ENCODE data around the gene WASHC2C.
"Not testable (repeated sequence)": the region's sequence is repeated elsewhere in the genome, so short reads cannot be mapped to it uniquely, and the experiment has no call there.

Gene WASHC2C

DNA sequence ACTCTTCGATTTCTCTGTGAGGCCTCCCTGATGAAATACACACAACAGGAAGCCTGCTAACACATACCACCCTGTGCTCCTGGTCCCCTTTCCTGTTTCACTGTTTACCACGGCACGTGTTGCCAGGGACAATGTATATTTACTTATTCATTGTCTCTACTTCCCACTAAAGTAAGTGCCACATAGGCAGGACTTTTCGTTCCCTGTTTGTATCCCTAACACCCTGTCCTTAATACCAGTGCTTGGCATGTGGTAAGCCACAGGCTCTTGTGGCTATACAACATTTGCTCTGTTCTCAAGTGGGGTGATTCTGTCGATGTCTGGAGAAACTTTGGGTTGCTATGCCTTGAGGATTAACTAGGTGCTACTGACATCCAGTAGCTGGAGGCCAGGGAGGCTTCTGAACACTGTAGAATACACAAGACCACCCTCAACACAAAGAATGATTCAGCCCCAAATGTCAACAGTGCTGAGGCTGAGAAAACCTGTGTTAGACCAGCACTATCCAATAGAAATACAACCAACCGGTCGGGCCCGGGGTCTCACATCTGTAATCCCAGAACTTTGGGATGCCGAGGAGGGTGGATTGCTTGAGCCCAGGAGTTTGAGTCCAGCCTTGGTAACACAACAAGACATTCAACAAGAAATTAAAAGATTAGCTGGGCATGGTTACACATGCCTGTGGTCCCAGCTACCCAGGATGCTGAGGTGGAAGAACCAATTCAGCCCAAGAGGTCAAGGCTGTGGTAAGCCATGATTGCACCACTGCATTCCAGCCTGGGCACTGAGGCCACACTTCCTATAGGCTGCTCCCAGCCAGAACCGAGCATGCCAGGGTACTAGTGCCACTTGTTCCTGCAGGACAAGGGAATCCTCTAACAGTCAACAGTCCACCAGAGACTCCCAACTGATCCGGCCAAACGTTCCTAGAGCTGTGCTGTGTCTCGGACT, 76.3 kb downstream of the WASHC2C start:
- H3K18ac ChIP-seq (ENCODE audit: low read depth in 1 of 2, low read length in 2 of 2); H3K9me3 ChIP-seq (ENCODE audit: control insufficient read depth, low read length); H3K23ac ChIP-seq (ENCODE audit: low read length in 2 of 2); H2AFZ ChIP-seq (ENCODE audit: low read depth, low read length); H4K91ac ChIP-seq (ENCODE audit: low read length); H3K4me3 ChIP-seq (ENCODE audit: insufficient read depth in 1 of 2, low read depth in 1 of 2, low read length in 2 of 2); H2BK120ac ChIP-seq (ENCODE audit: low read depth, low read length); H3K36me3 ChIP-seq (ENCODE audit: control insufficient read depth in 1 of 2, insufficient read depth in 2 of 2, low read depth in 1 of 2, low read length in 2 of 2); H3K27me3 ChIP-seq (ENCODE audit: control insufficient read depth in 1 of 2, insufficient read depth in 1 of 2, low read length in 2 of 2); H3K4me1 ChIP-seq (ENCODE audit: control insufficient read depth, insufficient read depth, low read depth, low read length); H3K27ac ChIP-seq (ENCODE audit: low read length, poor library complexity, severe bottlenecking); H3K79me1 ChIP-seq (replicated peaks; ENCODE audit: low read length, poor library complexity, severe bottlenecking); H2BK5ac ChIP-seq (ENCODE audit: low read depth, low read length, poor library complexity, severe bottlenecking); H4K8ac ChIP-seq (ENCODE audit: low read length); H2BK12ac ChIP-seq (ENCODE audit: low read length in 2 of 2); H3K9ac ChIP-seq (ENCODE audit: low read length); H2BK15ac ChIP-seq (ENCODE audit: low read depth, poor library complexity, severe bottlenecking); H3K4ac ChIP-seq (ENCODE audit: low read depth in 1 of 2, low read length in 2 of 2); H3K4me2 ChIP-seq (ENCODE audit: low read length, poor library complexity, severe bottlenecking); H3K14ac ChIP-seq (ENCODE audit: low read length in 2 of 2); H2AK5ac ChIP-seq (ENCODE audit: low read length, severe bottlenecking): not testable (repeated sequence)
- DNase-seq, result peak; percentile 39
- 85% methylated on average over 10 of the region's 13 CpGs for WGBS

DNA sequence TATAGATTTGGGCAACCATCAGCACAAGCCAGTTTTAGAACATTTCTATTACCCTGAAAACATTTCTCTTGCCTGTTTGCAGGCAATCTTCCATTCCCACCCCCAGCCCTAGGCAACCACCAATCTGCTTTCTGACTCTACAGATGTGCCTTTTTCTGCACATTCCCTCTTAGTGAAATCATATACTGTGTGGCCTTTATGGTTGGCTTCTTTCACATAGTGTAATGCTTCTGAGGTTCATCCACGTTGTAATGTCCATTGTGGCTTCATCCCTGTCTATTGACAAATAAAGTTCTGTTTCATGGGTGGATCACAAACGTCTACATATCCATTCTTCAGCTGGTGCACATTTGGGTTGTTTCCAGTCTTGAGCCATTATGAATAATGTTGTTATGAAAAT, 77.9 kb downstream of the WASHC2C start:
- H2BK12ac ChIP-seq (ENCODE audit: low read length in 2 of 2); H3K4me2 ChIP-seq (ENCODE audit: low read length, poor library complexity, severe bottlenecking); H4K91ac ChIP-seq (ENCODE audit: low read length); H3K9ac ChIP-seq (ENCODE audit: low read length); H3K36me3 ChIP-seq (ENCODE audit: control insufficient read depth in 1 of 2, insufficient read depth in 2 of 2, low read depth in 1 of 2, low read length in 2 of 2); H2AFZ ChIP-seq (ENCODE audit: low read depth, low read length); H2BK15ac ChIP-seq (ENCODE audit: low read depth, poor library complexity, severe bottlenecking); H2AK5ac ChIP-seq (ENCODE audit: low read length, severe bottlenecking); H3K4me1 ChIP-seq (ENCODE audit: control insufficient read depth, insufficient read depth, low read depth, low read length); H3K4me3 ChIP-seq (ENCODE audit: insufficient read depth in 1 of 2, low read depth in 1 of 2, low read length in 2 of 2); H3K4ac ChIP-seq (ENCODE audit: low read depth in 1 of 2, low read length in 2 of 2); H3K14ac ChIP-seq (ENCODE audit: low read length in 2 of 2); H3K23ac ChIP-seq (ENCODE audit: low read length in 2 of 2); H4K8ac ChIP-seq (ENCODE audit: low read length); DNase-seq; H2BK5ac ChIP-seq (ENCODE audit: low read depth, low read length, poor library complexity, severe bottlenecking); H3K79me1 ChIP-seq (replicated peaks; ENCODE audit: low read length, poor library complexity, severe bottlenecking); H3K27ac ChIP-seq (ENCODE audit: low read length, poor library complexity, severe bottlenecking); H2BK120ac ChIP-seq (ENCODE audit: low read depth, low read length); H3K27me3 ChIP-seq (ENCODE audit: control insufficient read depth in 1 of 2, insufficient read depth in 1 of 2, low read length in 2 of 2); H3K9me3 ChIP-seq (ENCODE audit: control insufficient read depth, low read length); H3K18ac ChIP-seq (ENCODE audit: low read depth in 1 of 2, low read length in 2 of 2): not testable (repeated sequence)
- 74% methylated on average over 2 of the region's 2 CpGs for WGBS

DNA sequence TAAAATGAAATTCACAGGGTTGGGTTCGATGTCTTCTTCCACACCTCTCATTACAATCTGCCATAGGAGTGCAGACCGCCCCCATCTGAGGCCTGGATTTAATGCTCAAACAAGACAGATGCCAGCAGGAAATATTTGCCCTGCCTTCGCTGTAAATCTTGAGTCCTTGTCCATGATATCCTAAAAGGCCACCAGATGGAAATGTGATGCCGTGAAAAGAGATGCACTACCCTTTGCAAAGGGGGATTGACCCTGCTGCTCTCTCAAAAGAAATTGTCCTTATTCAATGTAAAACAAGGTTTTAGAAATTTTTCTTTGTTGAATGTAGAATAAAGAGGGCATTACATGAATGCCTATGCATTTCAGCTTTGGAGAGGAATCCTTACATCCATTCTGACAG, 82.8 kb downstream of the WASHC2C start:
- Histone ChIP-seq H2BK12ac (ENCODE audit: low read length in 2 of 2) (no peak overlapping the region), H3K9ac (ENCODE audit: low read length) (no peak overlapping the region), H3K79me1 (replicated peaks; ENCODE audit: low read length, poor library complexity, severe bottlenecking) (no peaks in the 10 kb centered on the region), H3K27ac (ENCODE audit: low read length, poor library complexity, severe bottlenecking) (no peak overlapping the region), H2BK5ac (ENCODE audit: low read depth, low read length, poor library complexity, severe bottlenecking) (no peak overlapping the region), H2BK120ac (ENCODE audit: low read depth, low read length) (no peak overlapping the region), H3K23ac (ENCODE audit: low read length in 2 of 2) (no peak overlapping the region), H3K14ac (ENCODE audit: low read length in 2 of 2) (no peak overlapping the region), H3K9me3 (ENCODE audit: control insufficient read depth, low read length) (no peaks in the 10 kb centered on the region), H4K8ac (ENCODE audit: low read length) (no peak overlapping the region), H2BK15ac (ENCODE audit: low read depth, poor library complexity, severe bottlenecking) (no peak overlapping the region), H3K4ac (ENCODE audit: low read depth in 1 of 2, low read length in 2 of 2) (no peak overlapping the region), H3K36me3 (ENCODE audit: control insufficient read depth in 1 of 2, insufficient read depth in 2 of 2, low read depth in 1 of 2, low read length in 2 of 2) (no peaks in the 10 kb centered on the region), H2AK5ac (ENCODE audit: low read length, severe bottlenecking) (no peak overlapping the region), H3K4me3 (ENCODE audit: insufficient read depth in 1 of 2, low read depth in 1 of 2, low read length in 2 of 2) (no peak overlapping the region), H2AFZ (ENCODE audit: low read depth, low read length) (no peak overlapping the region), H3K4me1 (ENCODE audit: control insufficient read depth, insufficient read depth, low read depth, low read length) (peaks cover 5% of the 10 kb centered on the region), H3K4me2 (ENCODE audit: low read length, poor library complexity, severe bottlenecking) (no peak overlapping the region), H3K18ac (ENCODE audit: low read depth in 1 of 2, low read length in 2 of 2) (no peak overlapping the region), H4K91ac (ENCODE audit: low read length) (no peak overlapping the region), H3K27me3 (ENCODE audit: control insufficient read depth in 1 of 2, insufficient read depth in 1 of 2, low read length in 2 of 2) (no peaks in the 10 kb centered on the region)
- DNase-seq, result no peak
- 88% methylated on average over 4 of the region's 4 CpGs for WGBS

DNA sequence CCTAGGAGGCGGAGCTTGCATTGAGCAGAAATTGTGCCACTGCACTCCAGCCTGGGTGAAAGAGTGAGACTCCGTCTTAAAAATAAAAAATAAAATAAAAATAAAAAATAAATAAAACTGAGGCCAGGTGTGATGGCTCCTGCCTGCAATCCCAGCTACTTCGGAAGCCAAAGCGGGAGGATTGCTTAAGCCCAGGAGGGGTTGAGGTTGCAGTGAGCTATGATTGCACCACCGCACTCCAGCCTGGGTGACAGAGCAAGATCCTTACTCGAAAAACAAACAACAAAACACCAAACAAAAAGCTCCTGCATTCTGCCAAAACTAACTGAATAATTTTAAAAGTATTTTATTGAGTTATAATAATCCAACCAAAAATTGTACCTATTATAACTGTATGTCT, 84.0 kb downstream of the WASHC2C start:
- Histone ChIP-seq H4K8ac (ENCODE audit: low read length) (no peak overlapping the region), H2BK5ac (ENCODE audit: low read depth, low read length, poor library complexity, severe bottlenecking) (no peak overlapping the region), H3K18ac (ENCODE audit: low read depth in 1 of 2, low read length in 2 of 2) (no peak overlapping the region), H3K27ac (ENCODE audit: low read length, poor library complexity, severe bottlenecking) (no peak overlapping the region), H3K9ac (ENCODE audit: low read length) (no peak overlapping the region), H3K27me3 (ENCODE audit: control insufficient read depth in 1 of 2, insufficient read depth in 1 of 2, low read length in 2 of 2) (no peaks in the 10 kb centered on the region), H2BK15ac (ENCODE audit: low read depth, poor library complexity, severe bottlenecking) (no peak overlapping the region), H3K4me2 (ENCODE audit: low read length, poor library complexity, severe bottlenecking) (no peak overlapping the region), H3K23ac (ENCODE audit: low read length in 2 of 2) (no peak overlapping the region), H3K4me1 (ENCODE audit: control insufficient read depth, insufficient read depth, low read depth, low read length) (peaks cover 4% of the 10 kb centered on the region), H3K79me1 (replicated peaks; ENCODE audit: low read length, poor library complexity, severe bottlenecking) (no peaks in the 10 kb centered on the region), H2BK12ac (ENCODE audit: low read length in 2 of 2) (no peak overlapping the region), H3K9me3 (ENCODE audit: control insufficient read depth, low read length) (no peaks in the 10 kb centered on the region), H4K91ac (ENCODE audit: low read length) (no peak overlapping the region), H2AK5ac (ENCODE audit: low read length, severe bottlenecking) (no peak overlapping the region), H3K14ac (ENCODE audit: low read length in 2 of 2) (no peak overlapping the region), H2BK120ac (ENCODE audit: low read depth, low read length) (no peak overlapping the region), H3K4ac (ENCODE audit: low read depth in 1 of 2, low read length in 2 of 2) (no peak overlapping the region), H2AFZ (ENCODE audit: low read depth, low read length) (no peak overlapping the region), H3K36me3 (ENCODE audit: control insufficient read depth in 1 of 2, insufficient read depth in 2 of 2, low read depth in 1 of 2, low read length in 2 of 2) (no peaks in the 10 kb centered on the region), H3K4me3 (ENCODE audit: insufficient read depth in 1 of 2, low read depth in 1 of 2, low read length in 2 of 2) (no peak overlapping the region)
- DNase-seq, result no peak
- 100% methylated on average over 3 of the region's 6 CpGs for WGBS
